HG03064 (cell line): Measurements from ENCODE around the gene VTA1.
A peak's percentile ranks its signal among the peaks of the same experiment; 100 is the strongest.
"Not testable (repeated sequence)": the region's sequence is repeated elsewhere in the genome, so short reads cannot be mapped to it uniquely, and the experiment has no call there.

ENCODE experiments used
- ATAC-seq: cut with Tn5 transposase; IDR thresholded peaks from one replicate; pipeline ENCODE4 v1.9.1; 2021; ENCODE audit warnings: low read depth; ENCODE audit not compliant: unreplicated experiment

Gene VTA1

GRCh38 chr6:142223938-142224337 is 76.9 kb downstream of the VTA1 start:
- ATAC-seq = no peak

GRCh38 chr6:142225115-142225514 is 78.1 kb downstream of the VTA1 start:
- no peak for ATAC-seq

DNA sequence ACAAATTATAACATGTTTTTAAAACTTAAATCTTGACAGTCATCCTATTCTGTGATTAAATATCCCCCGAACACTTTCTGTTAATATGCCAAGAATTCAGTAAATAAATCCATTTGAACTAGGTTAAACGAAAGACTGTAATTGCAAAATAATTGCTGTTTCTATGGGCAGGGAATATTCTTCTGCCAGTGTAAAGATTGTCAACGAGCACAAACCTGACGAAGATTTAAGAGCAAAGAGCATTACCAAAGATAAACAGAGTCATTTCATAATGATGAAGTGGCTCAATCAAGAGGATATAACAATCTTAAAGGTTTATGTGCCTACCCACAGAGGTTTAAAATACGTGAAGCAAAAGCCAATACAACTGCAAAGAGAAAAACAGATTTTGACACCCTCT is 78.5 kb downstream of the VTA1 start:
- no peak for ATAC-seq

DNA sequence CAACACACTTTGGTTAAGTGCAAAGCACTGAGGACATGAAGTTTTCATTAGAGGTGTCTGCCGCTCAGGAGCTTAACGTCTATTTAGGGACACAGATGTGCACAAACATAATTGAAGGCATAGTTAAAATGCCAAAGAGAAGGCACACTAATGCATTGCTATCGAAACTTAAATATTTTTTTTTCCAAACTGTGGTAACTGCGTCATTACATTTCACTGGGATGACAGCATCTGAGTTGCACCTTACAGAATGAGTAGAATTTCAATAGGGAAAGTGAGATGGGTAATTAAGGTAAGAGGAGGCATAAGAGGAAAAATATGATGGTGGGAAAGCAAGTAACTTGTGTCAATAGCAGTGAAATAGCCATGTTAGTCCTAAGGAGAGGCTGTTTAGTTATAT is 79.7 kb downstream of the VTA1 start:
- ATAC-seq = no peak

GRCh38 chr6:142229518-142230270 is 82.6 kb downstream of the VTA1 start:
- not testable (repeated sequence) for ATAC-seq

DNA sequence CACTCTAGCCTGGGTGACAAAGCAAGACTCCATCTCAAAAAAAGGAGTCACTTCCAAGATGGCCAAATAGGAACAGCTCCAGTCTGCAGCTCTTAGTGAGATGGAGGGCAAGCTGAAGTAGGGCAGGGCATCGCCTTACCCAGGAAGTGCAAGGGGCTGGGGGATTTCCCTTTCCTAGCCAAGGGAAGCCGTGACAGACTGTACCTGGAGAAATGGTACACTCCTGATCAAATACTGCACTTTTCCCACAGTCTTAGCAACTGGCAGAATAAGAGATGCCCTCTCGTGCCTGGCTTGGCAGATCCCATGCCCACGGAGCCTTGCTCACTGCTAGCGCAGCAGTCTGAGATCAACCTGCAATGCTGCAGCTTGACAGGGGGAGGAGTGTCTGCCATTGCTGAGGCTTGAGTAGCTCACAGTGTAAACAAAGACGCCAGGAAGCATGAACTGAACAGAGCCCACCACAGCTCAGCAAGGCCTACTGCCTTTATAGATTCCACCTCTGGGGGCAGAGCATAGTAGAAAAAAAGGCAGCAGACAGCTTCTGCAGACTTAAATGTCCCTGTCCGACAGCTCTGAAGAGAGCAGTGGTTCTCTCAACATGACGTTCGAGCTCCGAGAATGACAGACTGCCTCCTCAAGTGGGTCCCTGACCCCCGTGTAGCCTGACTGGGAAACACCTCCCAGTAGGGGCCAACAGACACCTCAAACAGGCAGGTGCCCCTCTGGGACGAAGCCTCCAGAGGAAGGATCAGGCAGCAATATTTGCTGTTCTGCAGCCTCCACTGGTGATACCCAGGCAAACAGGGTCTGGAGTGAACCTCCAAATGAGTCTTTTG is 85.4 kb downstream of the VTA1 start:
- ATAC-seq = not testable (repeated sequence)

GRCh38 chr6:142233945-142234682 is 87.1 kb downstream of the VTA1 start:
- ATAC-seq = no peak

DNA sequence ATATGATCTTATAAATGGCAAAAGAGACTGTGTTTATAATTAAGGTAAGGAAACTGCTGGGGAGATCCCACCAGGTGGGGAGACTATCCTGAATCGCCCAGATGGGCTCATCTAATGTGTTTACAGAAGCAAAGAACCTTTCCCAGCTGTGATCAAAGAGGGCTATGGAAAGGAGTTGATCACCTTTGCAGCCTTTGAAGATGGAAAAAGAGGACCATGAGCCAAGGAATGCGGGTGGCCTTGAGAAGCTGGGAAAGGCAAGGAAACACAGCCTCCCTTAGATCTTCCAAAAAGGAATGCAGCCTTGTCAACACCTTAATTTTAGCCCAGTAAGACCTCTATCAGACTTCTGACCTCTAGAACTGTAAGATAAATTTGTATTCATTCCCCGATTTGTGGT is 88.2 kb downstream of the VTA1 start:
- no peak for ATAC-seq

DNA sequence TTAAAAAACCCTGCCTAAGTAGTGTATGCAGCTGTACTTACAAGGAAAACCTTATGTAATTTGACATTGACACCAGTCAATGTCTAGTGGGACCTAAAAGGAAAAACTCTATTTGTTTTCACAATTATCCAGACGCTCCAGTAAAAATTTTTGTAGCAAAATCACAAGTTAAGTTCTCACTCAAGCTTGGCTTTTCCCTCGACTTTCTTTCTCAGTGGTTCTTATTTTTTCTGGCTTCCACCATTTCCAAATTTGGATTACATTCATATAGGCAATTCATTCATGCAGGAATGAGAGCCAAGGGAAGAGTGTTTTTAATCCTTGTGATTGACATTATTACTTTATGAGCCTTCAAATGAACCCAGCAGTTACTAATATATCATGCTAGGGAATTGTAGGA is 88.7 kb downstream of the VTA1 start:
- ATAC-seq = no peak

DNA sequence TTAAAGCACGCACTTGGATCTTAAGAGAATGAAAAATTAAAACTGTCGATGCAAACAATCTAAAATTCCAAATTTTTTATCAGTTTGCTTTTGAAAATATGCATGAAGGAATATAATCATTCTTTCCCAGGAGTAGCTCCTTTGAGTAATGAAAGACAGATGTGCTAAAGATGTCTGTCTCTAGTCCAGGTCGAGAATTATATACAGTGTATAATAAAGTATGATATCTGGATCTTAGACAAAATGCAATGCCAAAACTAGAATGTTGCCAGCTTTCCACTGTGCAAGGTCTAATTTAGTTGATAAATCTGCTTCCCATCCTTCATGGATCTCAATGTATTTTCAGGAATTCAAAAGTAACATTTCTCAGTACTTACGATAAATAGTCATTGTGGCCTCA is 89.6 kb downstream of the VTA1 start:
- ATAC-seq = no peak

DNA sequence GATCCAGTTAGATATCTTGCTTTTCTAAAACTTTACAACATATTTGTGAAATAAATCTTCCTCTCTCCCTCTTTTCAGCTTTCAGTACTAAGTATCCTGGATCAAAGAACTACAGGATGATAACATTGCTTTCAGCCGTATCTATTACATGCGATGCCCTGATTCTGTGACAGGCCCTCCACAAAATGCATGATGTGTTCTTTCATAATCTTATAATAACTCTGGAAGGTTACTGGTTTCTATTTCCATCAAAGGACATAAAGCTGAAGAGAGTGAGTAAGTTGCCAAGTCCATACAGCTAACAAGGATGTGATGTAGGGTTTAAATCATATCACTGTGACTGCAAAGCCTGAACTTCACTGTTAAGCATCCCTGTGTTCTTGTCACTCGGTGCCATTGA is 91.8 kb downstream of the VTA1 start:
- ATAC-seq = no peak

DNA sequence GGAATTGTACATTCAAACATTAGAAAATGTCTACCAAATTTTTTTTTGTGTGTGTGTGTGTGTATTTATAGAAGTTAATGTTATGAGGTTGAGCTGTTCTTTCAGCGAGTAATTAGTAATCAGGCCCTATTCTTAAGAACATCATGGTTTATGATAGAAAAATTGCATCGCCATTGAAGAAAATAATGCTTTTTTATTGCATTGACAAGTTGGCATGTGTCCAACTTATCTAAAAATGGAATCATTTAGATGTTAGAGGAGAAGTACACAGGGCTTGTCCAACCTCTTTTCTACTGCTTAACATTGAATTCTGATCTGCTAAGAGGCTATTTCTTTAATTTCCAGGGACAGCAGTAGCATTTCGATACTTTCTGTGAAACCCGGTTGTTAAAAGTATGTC is 93.1 kb downstream of the VTA1 start:
- ATAC-seq = no peak

GRCh38 chr6:142241061-142241460 is 94.0 kb downstream of the VTA1 start:
- no peak for ATAC-seq

- no peak for ATAC-seq
Measured at GRCh38 chr6:142242269-142242668, 95.2 kb downstream of the VTA1 start.

DNA sequence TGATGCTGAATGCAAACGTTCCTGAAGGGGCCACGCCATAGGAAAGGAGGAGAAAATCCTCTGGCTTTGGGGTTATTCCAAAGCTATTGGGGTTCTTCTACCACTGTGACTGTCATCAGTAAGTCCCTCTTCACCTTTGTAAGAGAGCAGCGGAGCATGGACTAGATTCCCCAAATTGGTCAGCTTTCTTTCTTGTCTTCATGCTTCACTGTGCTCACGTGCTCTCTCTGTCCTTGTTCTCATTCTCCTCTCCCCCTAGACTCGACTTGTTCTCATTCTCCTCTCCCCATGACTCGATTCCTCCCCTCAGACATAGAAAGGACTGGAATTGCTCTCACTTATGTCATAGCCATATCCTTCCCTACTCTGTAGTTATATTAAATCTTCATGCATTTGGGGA is 99.9 kb downstream of the VTA1 start:
- ATAC-seq = peak; percentile 72

DNA sequence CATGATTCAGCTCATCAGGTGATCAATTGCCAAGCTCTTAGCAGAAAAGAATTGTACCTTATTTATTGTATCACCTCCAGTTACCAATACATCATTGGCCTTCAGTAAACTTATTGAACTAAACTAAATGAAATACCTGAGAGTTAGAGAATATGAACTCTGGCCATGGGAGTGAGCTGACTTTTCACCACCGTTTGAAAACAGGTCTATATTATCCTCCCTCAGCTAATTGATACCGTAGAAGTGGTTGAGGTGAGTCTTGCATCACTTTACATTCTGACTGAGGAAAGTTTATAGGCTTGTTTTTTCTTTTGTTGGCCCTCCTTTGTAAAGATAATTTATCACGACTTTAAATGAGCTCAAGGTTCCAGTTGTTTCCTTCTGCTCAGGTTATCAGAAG is 102.2 kb downstream of the VTA1 start:
- no peak for ATAC-seq

DNA sequence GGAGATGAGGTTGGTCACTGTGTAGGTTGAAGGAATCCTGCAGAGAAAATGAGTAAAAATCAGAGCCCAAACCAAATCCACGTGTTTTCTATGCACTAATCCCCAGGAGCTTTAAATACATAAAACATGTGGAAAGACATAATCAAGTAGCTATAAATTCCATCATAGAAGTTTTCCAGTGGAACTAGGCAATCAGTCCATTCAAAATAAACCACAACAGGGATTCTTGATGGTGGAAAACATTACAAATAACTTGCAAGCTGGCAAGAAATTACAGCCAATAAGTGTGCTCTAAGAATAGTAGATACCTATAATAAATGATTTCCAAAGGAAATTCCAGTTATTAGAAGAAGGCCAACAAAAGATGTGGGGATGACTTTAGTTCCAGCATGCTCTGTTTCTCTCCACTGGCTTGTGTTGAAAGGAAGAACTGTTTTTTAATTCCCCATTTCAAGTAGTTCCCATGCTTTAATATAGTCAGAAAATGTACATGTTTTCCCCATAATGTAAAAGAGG is 104.9 kb downstream of the VTA1 start:
- no peak for ATAC-seq

DNA sequence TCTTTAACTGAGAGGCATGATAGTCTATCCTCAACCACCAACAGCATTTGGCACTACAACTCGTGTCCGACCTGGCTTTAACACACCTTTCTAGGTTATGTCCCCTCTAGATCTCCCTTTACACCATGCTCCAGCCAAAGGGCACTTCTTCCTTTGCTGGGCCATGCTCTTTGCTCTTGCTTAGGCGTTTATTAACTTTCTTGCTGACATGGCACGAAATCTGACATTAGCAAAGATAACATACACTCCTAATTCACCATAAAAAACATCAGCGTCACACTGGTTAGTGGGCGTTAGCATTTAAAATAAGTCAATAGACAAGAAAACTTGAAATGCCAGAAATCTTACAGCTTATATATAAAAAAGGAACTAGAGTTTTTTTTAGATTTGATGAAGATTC is 107.5 kb downstream of the VTA1 start:
- ATAC-seq = no peak

DNA sequence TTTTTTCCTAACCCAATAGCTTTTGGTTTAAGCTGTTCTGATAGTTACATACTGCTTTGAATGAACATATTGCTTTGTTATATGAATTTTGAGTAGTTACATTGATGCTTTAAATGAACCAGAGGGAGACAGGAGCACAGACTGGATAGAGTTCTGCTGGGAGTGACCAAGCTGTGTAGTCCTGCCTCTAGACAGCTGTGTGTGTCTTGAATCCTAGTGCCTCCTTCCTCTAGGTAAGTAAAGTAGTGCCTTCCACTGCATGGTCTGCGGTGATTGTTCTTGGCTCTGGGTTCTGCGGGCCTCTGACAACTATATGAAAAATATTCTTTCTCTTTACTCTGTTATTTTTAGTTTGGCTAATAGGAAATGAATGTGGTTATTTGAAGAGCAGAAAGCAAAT is 108.7 kb downstream of the VTA1 start:
- ATAC-seq = no peak

GRCh38 chr6:142258305-142258704 is 111.2 kb downstream of the VTA1 start:
- no peak for ATAC-seq

- no peak for ATAC-seq
Measured at GRCh38 chr6:142258757-142259156, 111.7 kb downstream of the VTA1 start.
